B cell (primary cell): ENCODE measurements around the gene LGALS9C. TPM values are rescaled to one million over a fixed set of nuclear protein-coding genes. Genes with fewer than 3 reads are reported as not detected.
"Not testable (repeated sequence)": the region's sequence is repeated elsewhere in the genome, so short reads cannot be mapped to it uniquely, and the experiment has no call there.

ENCODE experiments used
- ATAC-seq: fragments of 200-7000 bp; cut with Tn5 transposase; one replicate; pipeline ENCODE4 v1.10.0; 2021; ENCODE audit warnings: low read depth, mild to moderate bottlenecking, moderate number of reproducible peaks, moderate library complexity
- CTCF ChIA-PET: fragments of 350-600 bp; sonication (Branson Sonifier 250); formaldehyde crosslinking; loops from one replicate; lab custom pipeline; 2021; ENCODE audit warnings: antibody characterized with exemption, inconsistent platforms; lab: Charles Lee
- POLR2A ChIA-PET: fragments of 350-600 bp; sonication (Branson Sonifier 250); formaldehyde crosslinking; loops from one replicate; lab custom pipeline; 2021; ENCODE audit warnings: antibody characterized with exemption; lab: Charles Lee
- DNase-seq: peaks from one replicate; pipeline ENCODE4 v3.0.0; 2013
- H2AFZ ChIP-seq: 2 replicates; pipeline ENCODE4 v1.6.1; 2012; ENCODE audit warnings: mild to moderate bottlenecking, low read depth, low read length; ENCODE audit not compliant: insufficient read depth, poor library complexity, severe bottlenecking
- H3K27ac ChIP-seq, 2 donors: 1 replicate in 1 of 2; 2 replicates in 1 of 2; pipeline ENCODE4 v1.5.1; 2012 to 2013; ENCODE audit warnings: low read length in 2 of 2, mild to moderate bottlenecking in 2 of 2, moderate library complexity in 1 of 2
- H3K27me3 ChIP-seq, 4 experiments: fragments of 200-600 bp in 1 of 4; sonication (generic) in 1 of 4; replicated peaks in 1 of 4; 1 replicate in 2 of 4; 2 replicates in 2 of 4; pipeline versions ENCODE4 v1.6.1 to v1.7.0; 2013 to 2016; ENCODE audit warnings: low read length in 3 of 4, mild to moderate bottlenecking in 2 of 4, mixed read lengths in 1 of 4, moderate library complexity in 1 of 4; ENCODE audit not compliant: insufficient read depth in 4 of 4, control insufficient read depth in 3 of 4; ENCODE audit errors: control extremely low read depth in 1 of 4
- H3K36me3 ChIP-seq, 2 experiments: replicated peaks in 1 of 2; 1 replicate in 1 of 2; 2 replicates in 1 of 2; pipeline versions ENCODE4 v1.6.1 to v1.7.1; 2013; ENCODE audit warnings: low read length in 1 of 2; ENCODE audit not compliant: insufficient read depth in 2 of 2, control insufficient read depth in 1 of 2; ENCODE audit errors: control extremely low read depth in 1 of 2, extremely low read depth in 1 of 2
- H3K4me1 ChIP-seq, 2 donors: fragments of 200-600 bp in 1 of 2; sonication (generic) in 1 of 2; 1 replicate in 1 of 2; 2 replicates in 1 of 2; pipeline versions ENCODE4 v1.5.1 to v1.6.1; 2013 to 2017; ENCODE audit warnings: low read length in 2 of 2; ENCODE audit not compliant: control insufficient read depth in 2 of 2, insufficient read depth in 2 of 2
- H3K4me2 ChIP-seq: replicated peaks from 2 replicates; pipeline ENCODE3; 2012; ENCODE audit warnings: mild to moderate bottlenecking, low read depth, low read length; ENCODE audit not compliant: poor library complexity, severe bottlenecking
- H3K4me3 ChIP-seq, 5 experiments: fragments of 200-600 bp in 1 of 5; sonication (generic) in 1 of 5; 1 replicate in 3 of 5; 2 replicates in 2 of 5; pipeline versions ENCODE4 v1.5.1 to v1.7.0; 2011 to 2016; ENCODE audit warnings: low read length in 4 of 5, mild to moderate bottlenecking in 4 of 5, low read depth in 2 of 5, control low read depth in 1 of 5, moderate library complexity in 1 of 5; ENCODE audit not compliant: insufficient read depth in 1 of 5; ENCODE audit errors: control extremely low read depth in 1 of 5, extremely low read depth in 1 of 5
- H3K79me2 ChIP-seq: fragments of 200-600 bp; sonication (generic); one replicate; pipeline ENCODE4 v1.6.0; 2016; ENCODE audit warnings: low read length; ENCODE audit not compliant: control insufficient read depth, insufficient read depth
- H3K9ac ChIP-seq: fragments of 200-600 bp; sonication (generic); 2 replicates; pipeline ENCODE4 v1.6.1; 2017; ENCODE audit warnings: mild to moderate bottlenecking, low read length, moderate library complexity
- H3K9me3 ChIP-seq, 3 donors: one replicate each; pipeline versions ENCODE4 v1.6.1 to v1.7.1; 2013; ENCODE audit warnings: low read length in 2 of 3; ENCODE audit not compliant: control insufficient read depth in 2 of 3, insufficient read depth in 1 of 3; ENCODE audit errors: control extremely low read depth in 1 of 3
- H4K20me1 ChIP-seq: 2 replicates; pipeline ENCODE4 v1.6.0; 2012; ENCODE audit warnings: mild to moderate bottlenecking, low read length; ENCODE audit not compliant: insufficient read depth, control insufficient read depth, poor library complexity, severe bottlenecking
- H3K27ac Mint-ChIP-seq: one replicate; pipeline ENCODE4 v1.8.0; 2021; ENCODE audit warnings: mixed read lengths
- H3K27me3 Mint-ChIP-seq: one replicate; pipeline ENCODE4 v1.8.0; 2021; ENCODE audit warnings: mixed read lengths
- H3K4me1 Mint-ChIP-seq: one replicate; pipeline ENCODE4 v1.8.0; 2021; ENCODE audit warnings: mixed read lengths
- H3K4me3 Mint-ChIP-seq: one replicate; pipeline ENCODE4 v1.8.0; 2021; ENCODE audit warnings: mixed read lengths
- H3K9me3 Mint-ChIP-seq: one replicate; pipeline ENCODE4 v1.8.0; 2022; ENCODE audit warnings: mixed read lengths; ENCODE audit not compliant: insufficient read depth
- WGBS: methylation state at CpG from one replicate; pipeline ENCODE4 v1.1.5; 2013; ENCODE audit warnings: missing lambda C conversion rate; ENCODE audit not compliant: insufficient coverage; 5-methylcytosine and 5-hydroxymethylcytosine counted together
- intact Hi-C: fragments of 100-400 bp; cut with micrococcal nuclease; formaldehyde crosslinking; loops from one replicate; pipeline ENCODE4 v1.10.0; 2022
- polyA plus RNA-seq: library from polyadenylated mRNA; depleted of rRNA; stranded (reverse); fragments of >200 nt; gene quantifications from 2 replicates; pipeline ENCODE4 v1.2.3, GENCODE V29; 2012
- total RNA-seq, 2 donors: library from RNA; stranded (reverse); fragments of 120-200 nt in 1 of 2; gene quantifications; 1 replicate in 1 of 2; 2 replicates in 1 of 2; pipeline versions ENCODE4 v1.2.3 to v1.2.4, GENCODE V29; 2013 to 2022

The LGALS9C gene
- total and polyA plus RNA-seq, 2 donors (not counting 1 experiment from before 2014, with no cell fraction given), result 0.25 to 0.44 TPM

DNA sequence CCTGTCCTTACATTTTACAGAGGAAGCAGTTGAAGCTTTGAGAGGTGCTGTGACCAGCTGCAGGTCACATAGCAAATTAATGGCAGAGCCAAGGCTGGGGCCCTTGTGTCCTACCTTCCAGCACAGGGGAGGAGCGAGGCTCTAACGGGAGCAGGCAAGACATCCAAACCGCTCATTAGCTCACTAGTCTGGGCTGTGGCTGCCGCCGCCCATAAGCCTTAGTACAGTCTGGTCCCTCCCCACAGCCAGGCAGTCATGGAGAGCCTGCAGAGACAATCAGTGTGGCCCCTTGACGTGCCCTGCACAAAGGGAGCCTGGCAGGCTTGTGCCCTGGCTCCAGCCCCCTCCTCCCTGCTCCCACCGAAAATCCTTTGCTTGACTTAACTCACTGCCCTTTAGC is 25.6 kb upstream of the LGALS9C start:
- WGBS, result 88% methylated on average over 5 of the region's 7 CpGs
- POLR2A ChIA-PET, result not testable (repeated sequence)

DNA sequence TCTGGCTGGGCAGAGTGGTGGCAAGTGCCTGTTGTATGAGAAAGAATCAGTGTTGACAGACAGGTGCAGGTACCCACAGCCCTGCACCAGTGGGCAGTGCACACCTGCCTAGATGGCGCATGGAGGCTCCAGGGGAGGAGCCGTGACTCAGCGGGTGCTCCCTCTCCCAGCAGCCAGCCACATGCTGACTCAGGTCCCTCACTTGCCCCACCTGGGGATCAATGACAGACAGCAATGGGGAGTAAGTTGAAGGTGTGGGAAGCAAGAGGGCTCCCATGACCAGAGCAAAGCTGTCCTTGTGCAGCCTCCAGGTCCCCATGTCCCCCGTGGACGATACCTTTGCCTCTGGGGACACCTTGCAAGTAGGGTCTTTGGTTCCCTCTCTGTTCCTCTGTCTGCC is 24.6 kb upstream of the LGALS9C start:
- POLR2A ChIA-PET, H3K4me1 ChIP-seq, H3K27me3 Mint-ChIP-seq, H3K4me3 ChIP-seq, DNase-seq, H3K36me3 ChIP-seq, H3K9ac ChIP-seq, H3K27me3 ChIP-seq, H3K4me2 ChIP-seq, H3K9me3 Mint-ChIP-seq, H2AFZ ChIP-seq, CTCF ChIA-PET, ATAC-seq, intact Hi-C loops, H3K9me3 ChIP-seq, H3K4me1 Mint-ChIP-seq, H3K27ac ChIP-seq, H3K27ac Mint-ChIP-seq, H4K20me1 ChIP-seq, H3K79me2 ChIP-seq, H3K4me3 Mint-ChIP-seq: not testable (repeated sequence)
- 87% methylated on average over 3 of the region's 5 CpGs for WGBS

More for the DNA sequence above, 25.6 kb upstream of the LGALS9C start:
- intact Hi-C loops, H3K9ac ChIP-seq, DNase-seq, H3K27me3 ChIP-seq, H3K4me3 ChIP-seq, H3K27ac Mint-ChIP-seq, H3K9me3 ChIP-seq, H3K27me3 Mint-ChIP-seq, H3K4me1 Mint-ChIP-seq, H3K4me1 ChIP-seq, H3K79me2 ChIP-seq, H2AFZ ChIP-seq, H3K36me3 ChIP-seq, H4K20me1 ChIP-seq, H3K4me2 ChIP-seq, H3K9me3 Mint-ChIP-seq, ATAC-seq, H3K4me3 Mint-ChIP-seq, H3K27ac ChIP-seq, CTCF ChIA-PET: not testable (repeated sequence)

DNA sequence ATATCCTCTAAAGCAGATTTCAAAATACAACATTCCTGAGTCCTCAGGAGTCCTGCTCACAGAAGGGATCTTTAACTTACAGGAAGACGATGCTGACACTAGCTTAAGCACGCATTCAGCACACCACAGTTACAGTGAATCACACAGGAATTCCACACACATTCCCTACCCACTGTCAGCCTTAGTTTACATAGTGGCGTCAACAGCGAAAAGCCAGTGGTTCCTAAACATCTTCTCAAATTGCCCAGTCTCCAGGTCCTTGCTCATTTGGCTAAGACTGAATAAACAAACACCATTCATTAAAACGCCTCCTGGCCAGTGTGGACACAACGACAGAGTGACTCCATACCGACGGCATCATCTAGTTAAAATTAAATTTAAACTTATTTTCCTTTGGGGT is 17.6 kb upstream of the LGALS9C start:
- H4K20me1 ChIP-seq, H3K4me2 ChIP-seq, H3K27ac ChIP-seq, H3K4me3 ChIP-seq, H3K9me3 ChIP-seq, H3K27me3 Mint-ChIP-seq, H3K9me3 Mint-ChIP-seq, intact Hi-C loops, H3K36me3 ChIP-seq, H3K27ac Mint-ChIP-seq, H2AFZ ChIP-seq, POLR2A ChIA-PET, CTCF ChIA-PET, DNase-seq, H3K4me1 Mint-ChIP-seq, H3K79me2 ChIP-seq, H3K27me3 ChIP-seq, H3K4me3 Mint-ChIP-seq, H3K9ac ChIP-seq, ATAC-seq, H3K4me1 ChIP-seq: not testable (repeated sequence)
- 94% methylated on average over 3 of the region's 8 CpGs for WGBS

DNA sequence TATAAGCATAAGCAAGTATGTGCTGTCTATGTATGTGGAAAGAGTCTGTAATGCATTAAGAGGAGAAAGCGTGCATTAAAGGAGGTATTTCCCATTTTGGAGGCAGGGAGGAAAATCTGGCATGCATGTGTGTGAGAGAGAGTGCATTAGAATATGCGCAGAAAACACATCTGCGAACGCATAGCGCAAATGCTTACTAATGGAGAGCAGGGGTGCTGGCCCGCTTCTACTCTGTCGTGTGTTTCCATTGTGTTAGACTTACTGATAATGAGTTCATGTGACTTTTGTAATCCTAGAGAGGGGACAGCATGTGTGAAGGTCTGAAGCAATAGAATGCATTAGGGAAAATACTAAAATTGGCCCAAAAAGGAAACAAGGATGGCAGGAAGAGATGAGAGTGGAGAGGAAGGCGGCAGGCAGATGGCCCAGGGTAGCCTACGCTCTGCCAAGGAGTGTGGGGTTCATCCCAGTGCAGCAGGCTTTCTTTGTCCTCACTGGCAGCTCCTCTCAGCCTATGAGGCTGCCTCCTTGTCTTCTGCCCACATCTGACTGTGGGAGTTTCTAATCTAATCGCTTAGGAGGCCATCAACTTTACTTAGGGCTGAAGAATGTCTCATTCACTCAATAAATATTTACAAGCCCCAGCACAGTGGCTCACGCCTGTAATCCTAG is 12.6 kb upstream of the LGALS9C start:
- H2AFZ ChIP-seq, ATAC-seq, H3K4me2 ChIP-seq, H3K4me1 Mint-ChIP-seq, H3K27ac Mint-ChIP-seq, POLR2A ChIA-PET, H3K36me3 ChIP-seq, H4K20me1 ChIP-seq, H3K4me3 Mint-ChIP-seq, H3K79me2 ChIP-seq, H3K9me3 Mint-ChIP-seq, H3K9me3 ChIP-seq, intact Hi-C loops, H3K4me1 ChIP-seq, H3K27me3 Mint-ChIP-seq, H3K9ac ChIP-seq, CTCF ChIA-PET, H3K27ac ChIP-seq, H3K27me3 ChIP-seq, H3K4me3 ChIP-seq, DNase-seq: not testable (repeated sequence)
- 92% methylated on average over 7 of the region's 11 CpGs for WGBS
